Measurements from ENCODE around the gene PLCB1. TPM values are rescaled to one million over a fixed set of nuclear protein-coding genes. Genes with fewer than 3 reads are reported as not detected.

The PLCB1 gene
- total RNA-seq, 4 donors from 2014 or later = 13.5 to 110 (median 30.4) TPM

GRCh38 chr20:8749986-8750385 is 617.9 kb downstream of the PLCB1 start:
- intact Hi-C loops (cut with DNase I; ENCODE audit: low total_unique reads) = no loop called here
- no peak overlapping the region for H3K4me3 ChIP-seq
- no peaks in the 10 kb centered on the region for H3K27me3 ChIP-seq
- DNase-seq = no peak
- TF ChIP-seq CTCF (IDR thresholded peaks at IDR 0.05) = no peak
- no peak for TF ChIP-seq POLR2A (IDR thresholded peaks at IDR 0.05)
- H3K4me1 ChIP-seq = no peaks in the 10 kb centered on the region
- no peaks in the 10 kb centered on the region for H3K9me3 ChIP-seq
- no peak overlapping the region for H3K27ac ChIP-seq
- H3K36me3 ChIP-seq = no peaks in the 10 kb centered on the region

GRCh38 chr20:8755340-8756118 is 623.5 kb downstream of the PLCB1 start:
- Histone ChIP-seq H3K27me3 (no peaks in the 10 kb centered on the region), H3K9me3 (no peaks in the 10 kb centered on the region), H3K4me3 (no peak overlapping the region), H3K36me3 (no peaks in the 10 kb centered on the region), H3K27ac (no peak overlapping the region), H3K4me1 (no peaks in the 10 kb centered on the region)
- intact Hi-C loops (cut with DNase I; ENCODE audit: low total_unique reads) = no loop called here
- TF ChIP-seq CTCF (IDR thresholded peaks at IDR 0.05) (no peak), POLR2A (IDR thresholded peaks at IDR 0.05) (no peak)
- no peak for DNase-seq

DNA sequence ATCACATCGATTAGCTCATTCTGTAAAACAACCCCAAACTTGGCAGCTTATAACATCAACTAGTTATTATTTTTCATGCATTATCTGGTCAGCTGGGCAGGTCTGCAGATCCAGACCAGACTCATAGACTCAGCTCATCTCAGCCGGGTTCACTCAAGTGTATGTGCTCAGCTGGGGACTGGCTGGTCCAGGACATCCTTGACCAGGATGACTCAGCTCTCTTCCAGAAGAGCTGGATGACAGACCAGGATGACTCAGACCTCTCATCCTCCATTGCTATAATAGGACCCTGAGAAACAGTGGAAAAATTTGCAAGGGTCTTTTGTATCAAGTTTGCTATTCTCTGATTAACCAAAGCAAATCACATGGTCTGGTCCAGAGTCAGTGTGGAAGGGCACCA is 624.3 kb downstream of the PLCB1 start:
- H3K9me3 ChIP-seq = no peaks in the 10 kb centered on the region
- no peak for TF ChIP-seq POLR2A (IDR thresholded peaks at IDR 0.05)
- H3K36me3 ChIP-seq = no peaks in the 10 kb centered on the region
- H3K27me3 ChIP-seq = no peaks in the 10 kb centered on the region
- H3K4me1 ChIP-seq = no peaks in the 10 kb centered on the region
- no peak overlapping the region for H3K4me3 ChIP-seq
- H3K27ac ChIP-seq = no peak overlapping the region
- intact Hi-C loops (cut with DNase I; ENCODE audit: low total_unique reads) = no loop called here
- no peak for DNase-seq

- no peaks in the 10 kb centered on the region for H3K9me3 ChIP-seq
- intact Hi-C loops (cut with DNase I; ENCODE audit: low total_unique reads) = no loop called here
- TF ChIP-seq CTCF (IDR thresholded peaks at IDR 0.05) (no peak), POLR2A (IDR thresholded peaks at IDR 0.05) (no peak)
- H3K36me3 ChIP-seq = no peaks in the 10 kb centered on the region
- no peaks in the 10 kb centered on the region for H3K4me1 ChIP-seq
- no peak for DNase-seq
- no peak overlapping the region for H3K27ac ChIP-seq
- H3K27me3 ChIP-seq = no peaks in the 10 kb centered on the region
- no peak overlapping the region for H3K4me3 ChIP-seq
Observed at GRCh38 chr20:8757146-8757545, 625.1 kb downstream of the PLCB1 start.

DNA sequence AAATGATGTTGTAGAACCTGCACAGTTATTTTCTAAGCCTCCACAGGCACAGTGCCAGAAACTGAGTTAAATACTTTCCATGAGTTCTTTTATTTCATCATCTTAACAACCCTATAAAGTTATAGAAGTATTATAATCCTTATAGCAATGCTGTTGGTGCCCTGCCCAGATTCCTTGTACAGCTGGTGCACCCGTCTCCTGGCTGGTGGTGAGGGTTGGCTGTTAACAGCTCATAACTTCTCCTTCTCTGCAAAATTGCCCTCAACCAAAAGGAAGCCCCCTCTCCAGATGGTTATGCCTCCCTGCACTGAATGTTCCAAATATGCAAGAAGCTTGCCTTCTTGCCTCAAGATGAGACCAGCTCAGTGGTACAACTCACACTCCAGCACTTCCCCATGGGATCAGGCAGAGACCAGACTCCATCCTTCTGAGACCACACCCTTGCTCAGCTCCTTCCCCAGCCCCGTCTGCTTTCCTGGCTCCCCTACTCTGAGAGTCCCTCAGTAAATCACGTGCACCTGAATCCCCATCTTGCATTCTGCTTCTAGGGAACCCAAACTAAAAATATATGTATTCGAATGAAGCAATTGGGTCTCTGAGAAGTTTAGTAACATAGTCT is 632.4 kb downstream of the PLCB1 start:
- no peaks in the 10 kb centered on the region for H3K27me3 ChIP-seq
- no peaks in the 10 kb centered on the region for H3K4me1 ChIP-seq
- intact Hi-C loops (cut with DNase I; ENCODE audit: low total_unique reads) = no loop called here
- H3K9me3 ChIP-seq = no peaks in the 10 kb centered on the region
- no peak overlapping the region for H3K27ac ChIP-seq
- DNase-seq = no peak
- no peaks in the 10 kb centered on the region for H3K36me3 ChIP-seq
- H3K4me3 ChIP-seq = no peak overlapping the region
- TF ChIP-seq CTCF (IDR thresholded peaks at IDR 0.05) = no peak

Measured in uterus (tissue), 4 donors.